Fibroblast of lung (primary cell): ENCODE results near the gene PLEKHA7.

Experiments
- CTCF ChIP-seq, 2 donors: IDR thresholded peaks in 1 of 2; conservative IDR thresholded peaks in 1 of 2; 1 replicate in 1 of 2; 2 replicates in 1 of 2; pipeline ENCODE4 v1.5.1; 2011 to 2012; ENCODE audit warnings: low read length in 2 of 2, control low read depth in 1 of 2, inconsistent platforms in 1 of 2, low read depth in 1 of 2, mild to moderate bottlenecking in 1 of 2
- EZH2 ChIP-seq: IDR thresholded peaks from 2 replicates; pipeline ENCODE4 v1.5.1; 2012; ENCODE audit warnings: low read length, control low read depth, mild to moderate bottlenecking; ENCODE audit errors: missing control alignments

GRCh38 chr11:17012712-17013547 lies 1.3 kb downstream of the PLEKHA7 start:
- TF ChIP-seq CTCF (conservative IDR thresholded peaks at IDR 0.05 in 1 of 2, IDR thresholded peaks at IDR 0.05 in 1 of 2; ENCODE audit: low read depth in 1 of 2, low read length in 2 of 2): no peak
- TF ChIP-seq EZH2: no peak
